ENCODE results near the gene THAP11.

The THAP11 gene

GRCh38 chr16:67872131-67872630 lies 30.1 kb downstream of the THAP11 start:
- Histone ChIP-seq H3K79me2 (ENCODE audit: insufficient read depth, low read length) (peaks cover 47% of the 10 kb centered on the region), H3K36me3 (ENCODE audit: insufficient read depth, low read length) (peaks cover 77% of the 10 kb centered on the region), H3K4me2 (ENCODE audit: insufficient read depth, low read length) (peak overlapping the region; percentile 88), H4K20me1 (ENCODE audit: insufficient read depth, low read length) (peaks cover 50% of the 10 kb centered on the region), H3K9me3 (ENCODE audit: insufficient read depth, low read length, severe bottlenecking) (no peaks in the 10 kb centered on the region), H3K9ac (ENCODE audit: low read depth, low read length) (peak overlapping the region; percentile 86; the same call in 1 of the 2 replicates), H2AFZ (ENCODE audit: low read depth, low read length) (peak overlapping the region; percentile 72), H3K4me3 (ENCODE audit: low read depth in 1 of 2, low read length in 2 of 2) (peak overlapping the region in 1 of 2 experiments; percentile 95; a peak in 2 of 4 replicates), H3K27ac (ENCODE audit: low read length) (peak overlapping the region; percentile 85), H3K4me1 (ENCODE audit: insufficient read depth, low read length) (peaks cover 33% of the 10 kb centered on the region), H3K27me3 (ENCODE audit: insufficient read depth, low read length, poor library complexity) (no peaks in the 10 kb centered on the region)
- ATAC-seq (ENCODE audit: insufficient read depth, low read depth) (no peak), DNase-seq (no peak)
- TF ChIP-seq EZH2 (IDR thresholded peaks at IDR 0.05; ENCODE audit: borderline replicate concordance, low read depth, low read length, severe bottlenecking) (no peak), CTCF (IDR thresholded peaks at IDR 0.05; ENCODE audit: borderline replicate concordance, extremely low read depth, low read length, poor library complexity, severe bottlenecking) (no peak)

- H3K36me3 ChIP-seq (ENCODE audit: insufficient read depth, low read length) = peaks cover 77% of the 10 kb centered on the region
These were observed 30.7 kb downstream of the THAP11 start, which contains the start of gene EDC4 for GRCh38 chr16:67872631-67873434. TSS of gene EDC4 (plus strand) at chr16:67873052. CDS start at chr16:67873262, 210 bp downstream.

GRCh38 chr16:67873435-67874370 lies 31.6 kb downstream of the THAP11 start:
- Histone ChIP-seq H3K4me1 (ENCODE audit: insufficient read depth, low read length) (peaks cover 33% of the 10 kb centered on the region), H3K4me3 (ENCODE audit: low read depth in 1 of 2, low read length in 2 of 2) (peak overlapping the region; percentile 85 to 95), H4K20me1 (ENCODE audit: insufficient read depth, low read length) (peaks cover 46% of the 10 kb centered on the region), H2AFZ (ENCODE audit: low read depth, low read length) (peak overlapping the region; percentile 72), H3K79me2 (ENCODE audit: insufficient read depth, low read length) (peaks cover 45% of the 10 kb centered on the region), H3K27ac (ENCODE audit: low read length) (peak overlapping the region; percentile 85), H3K4me2 (ENCODE audit: insufficient read depth, low read length) (peak overlapping the region; percentile 88), H3K27me3 (ENCODE audit: insufficient read depth, low read length, poor library complexity) (no peaks in the 10 kb centered on the region), H3K9me3 (ENCODE audit: insufficient read depth, low read length, severe bottlenecking) (no peaks in the 10 kb centered on the region), H3K36me3 (ENCODE audit: insufficient read depth, low read length) (peaks cover 77% of the 10 kb centered on the region), H3K9ac (ENCODE audit: low read depth, low read length) (peak overlapping the region; percentile 86)
- no peak for TF ChIP-seq EZH2 (IDR thresholded peaks at IDR 0.05; ENCODE audit: borderline replicate concordance, low read depth, low read length, severe bottlenecking)
- no peak for DNase-seq
- ATAC-seq (ENCODE audit: insufficient read depth, low read depth) = no peak; the same call in 2 of the 3 replicates

More at GRCh38 chr16:67872631-67873434, 30.7 kb downstream of the THAP11 start, which contains the start of gene EDC4:
- peak; percentile 93 for ATAC-seq (ENCODE audit: insufficient read depth, low read depth)
- DNase-seq = peak; percentile 86
- TF ChIP-seq CTCF (IDR thresholded peaks at IDR 0.05; ENCODE audit: borderline replicate concordance, extremely low read depth, low read length, poor library complexity, severe bottlenecking) = no peak
- Histone ChIP-seq H3K9ac (ENCODE audit: low read depth, low read length) (peak within 1 kb of the TSS; percentile 86), H3K4me1 (ENCODE audit: insufficient read depth, low read length) (peaks cover 33% of the 10 kb centered on the region), H3K27me3 (ENCODE audit: insufficient read depth, low read length, poor library complexity) (no peaks in the 10 kb centered on the region), H3K4me3 (ENCODE audit: low read depth in 1 of 2, low read length in 2 of 2) (peak within 1 kb of the TSS; percentile 85 to 95), H4K20me1 (ENCODE audit: insufficient read depth, low read length) (peaks cover 52% of the 10 kb centered on the region), H3K27ac (ENCODE audit: low read length) (peak within 1 kb of the TSS; percentile 85), H3K4me2 (ENCODE audit: insufficient read depth, low read length) (peak within 1 kb of the TSS; percentile 88), H2AFZ (ENCODE audit: low read depth, low read length) (peak within 1 kb of the TSS; percentile 72), H3K9me3 (ENCODE audit: insufficient read depth, low read length, severe bottlenecking) (no peaks in the 10 kb centered on the region), H3K79me2 (ENCODE audit: insufficient read depth, low read length) (peaks cover 46% of the 10 kb centered on the region)
